Renal pelvis (tissue), 4 donors: ENCODE measurements around the gene SDR42E1. TPM values are rescaled to one million over a fixed set of nuclear protein-coding genes. Genes with fewer than 3 reads are reported as not detected.
A peak's percentile ranks its signal among the peaks of the same experiment; 100 is the strongest.
"Not testable (repeated sequence)": the region's sequence is repeated elsewhere in the genome, so short reads cannot be mapped to it uniquely, and the experiment has no call there.

Experiments used
- DNase-seq: peaks from one replicate; pipeline ENCODE4 v3.0.0-alpha.2; 2013
- polyA plus RNA-seq, 3 donors: library from polyadenylated mRNA; unstranded; fragments of 120-200 nt; gene quantifications; one replicate each; pipeline ENCODE4 v1.2.1, GENCODE V29; 2013; ENCODE audit not compliant: insufficient read length in 3 of 3

SDR42E1 gene
- polyA plus RNA-seq, 3 donors, result 14.6 to 20.0 (median 14.7) TPM

GRCh38 chr16:82042846-82043245, 31.6 kb upstream of the SDR42E1 start:
- DNase-seq, result no peak

GRCh38 chr16:82042144-82042543, 30.9 kb upstream of the SDR42E1 start:
- DNase-seq, result no peak

- DNase-seq, result no peak
Measured at GRCh38 chr16:82041542-82041941, 30.3 kb upstream of the SDR42E1 start.

GRCh38 chr16:82040296-82040695, 29.0 kb upstream of the SDR42E1 start:
- DNase-seq, result no peak

- DNase-seq, result no peak
Measured at GRCh38 chr16:82037666-82038065, 26.4 kb upstream of the SDR42E1 start.

GRCh38 chr16:82037251-82037650, 26.0 kb upstream of the SDR42E1 start:
- DNase-seq, result no peak

- DNase-seq, result no peak
Measured at GRCh38 chr16:82034981-82035612, 23.8 kb upstream of the SDR42E1 start, which contains the start of gene HSD17B2. Gene HSD17B2 (plus strand): TSS chr16:82035253. CDS start chr16:82035425, 172 bp downstream.

- no peak for DNase-seq
Measured at GRCh38 chr16:82033683-82034300, 22.5 kb upstream of the SDR42E1 start.

- no peak for DNase-seq
Measured at GRCh38 chr16:82033006-82033405, 21.7 kb upstream of the SDR42E1 start.

GRCh38 chr16:82031116-82032084, 20.1 kb upstream of the SDR42E1 start:
- peak; percentile 50 for DNase-seq

- DNase-seq, result no peak
Measured at GRCh38 chr16:82027629-82028064, 16.4 kb upstream of the SDR42E1 start.

GRCh38 chr16:82024883-82025282, 13.6 kb upstream of the SDR42E1 start:
- DNase-seq, result no peak

- no peak for DNase-seq
Measured at GRCh38 chr16:82024316-82024715, 13.0 kb upstream of the SDR42E1 start.

- no peak for DNase-seq
Measured at GRCh38 chr16:82023206-82023605, 11.9 kb upstream of the SDR42E1 start.

- no peak for DNase-seq
Measured at GRCh38 chr16:82020051-82020450, 8.8 kb upstream of the SDR42E1 start.

GRCh38 chr16:82019535-82019934, 8.3 kb upstream of the SDR42E1 start:
- DNase-seq, result no peak

- no peak for DNase-seq
Measured at GRCh38 chr16:82017911-82018568, 6.8 kb upstream of the SDR42E1 start.

- no peak for DNase-seq
Measured at GRCh38 chr16:82016964-82017363, 5.7 kb upstream of the SDR42E1 start.

- DNase-seq, result no peak
Measured at GRCh38 chr16:82016263-82016662, 5.0 kb upstream of the SDR42E1 start.

- DNase-seq, result no peak
Measured at GRCh38 chr16:82013139-82013538, 1.9 kb upstream of the SDR42E1 start.

GRCh38 chr16:82010649-82011048, 621 bp downstream of the SDR42E1 start:
- no peak for DNase-seq

GRCh38 chr16:82009789-82010188, 1.5 kb downstream of the SDR42E1 start:
- DNase-seq, result not testable (repeated sequence)
